NCI-H345 treated with DMSO at 0.1 percent for 48 hours (cell line): ENCODE data around the gene SULT1A1.

Experiments used
- DNase-seq: peaks from one replicate; lab custom pipeline; 2025; ENCODE audit not compliant: unreplicated experiment; lab: John Stamatoyannopoulos, UW

The SULT1A1 gene

DNA sequence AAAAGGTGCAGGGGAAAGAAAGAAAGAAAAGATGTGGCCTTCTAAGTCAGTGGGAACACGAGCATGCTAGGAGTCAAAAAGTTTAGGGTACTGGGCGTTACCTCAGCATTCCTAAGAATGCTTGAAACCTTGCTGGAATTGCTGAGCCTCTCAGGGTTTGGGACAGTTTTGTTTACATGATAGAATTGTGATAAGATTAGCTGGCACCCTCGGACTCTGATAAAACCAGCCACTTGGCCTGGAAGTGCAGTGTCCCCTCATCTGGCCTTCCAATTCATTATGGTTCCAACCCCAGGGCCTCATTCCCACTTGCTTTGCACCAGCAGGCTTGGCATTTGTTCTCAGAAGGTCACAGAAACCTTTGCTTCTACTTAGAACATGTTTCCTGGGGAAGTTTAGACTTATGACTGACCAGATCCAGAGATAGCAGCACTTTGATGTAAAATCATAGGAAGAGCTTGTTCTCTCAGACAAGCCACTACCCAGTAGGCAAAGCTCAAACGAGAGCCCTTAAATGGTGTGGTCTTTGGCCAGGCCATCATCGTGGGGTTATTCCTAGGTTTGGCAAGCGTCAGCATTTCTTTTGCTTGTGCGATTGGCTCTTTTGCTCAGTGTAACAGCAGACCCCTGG, 48.2 kb downstream of the SULT1A1 start:
- DNase-seq: no peak

DNA sequence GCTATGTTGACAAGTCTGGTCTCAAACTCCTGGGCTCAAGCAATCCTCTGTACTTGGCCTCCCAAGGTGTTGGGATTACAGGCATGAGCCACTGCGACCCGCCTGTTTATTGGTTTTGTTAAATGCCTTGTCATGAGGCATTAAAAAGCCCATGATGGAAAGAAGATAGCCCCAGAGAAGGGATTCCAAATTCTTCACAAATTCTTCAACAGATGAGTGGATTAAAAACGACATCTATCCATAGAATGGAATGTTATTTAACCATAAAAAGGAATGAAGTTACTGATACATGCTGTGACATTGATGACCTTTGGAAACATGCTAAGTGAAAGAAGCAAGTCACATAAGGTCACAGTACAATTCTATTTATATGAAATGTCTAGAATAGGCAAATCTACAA, 51.4 kb downstream of the SULT1A1 start:
- DNase-seq: no peak

DNA sequence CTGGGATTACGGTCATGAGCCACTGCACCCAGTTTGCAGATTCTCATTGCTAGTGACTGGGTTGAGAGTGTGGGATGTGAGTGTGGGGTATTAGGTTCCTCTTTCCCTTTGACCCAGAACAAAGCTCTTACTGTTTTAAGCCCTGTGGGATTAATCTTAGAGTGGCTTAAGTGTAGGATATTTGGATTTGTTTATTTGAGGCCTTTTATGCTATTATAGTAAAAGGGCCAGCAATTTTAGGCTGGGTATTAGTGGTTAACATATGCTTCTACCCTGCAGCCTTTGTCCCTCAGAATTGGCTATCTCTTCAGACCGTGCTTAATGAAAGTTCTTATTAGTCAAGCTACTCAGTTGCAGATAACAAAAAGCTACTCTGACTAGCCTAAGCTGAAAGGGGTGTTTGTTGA, 52.9 kb downstream of the SULT1A1 start:
- no peak for DNase-seq

DNA sequence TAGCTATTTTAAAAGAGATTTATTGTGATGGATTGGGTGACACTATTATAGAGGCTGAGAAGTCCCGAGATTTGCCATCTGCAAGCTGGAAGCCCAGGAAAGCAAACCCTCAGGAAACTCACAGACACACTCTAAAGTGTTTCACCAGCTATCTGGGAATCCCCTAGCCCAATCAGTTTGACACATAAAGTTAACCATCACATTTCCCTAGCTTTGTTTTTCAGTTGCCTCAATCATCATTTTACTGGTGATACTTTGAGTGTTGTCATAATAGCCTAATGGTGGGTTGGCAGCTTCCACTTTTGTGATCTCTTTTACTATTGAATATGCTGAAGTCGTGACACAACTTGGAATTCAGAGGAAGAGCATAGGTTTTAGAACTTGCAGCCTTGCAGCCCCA, 54.3 kb downstream of the SULT1A1 start:
- no peak for DNase-seq
